Glutamatergic neuron (in vitro differentiated cells): Measurements from ENCODE around the gene FRMD7. TPM values are rescaled to one million over a fixed set of nuclear protein-coding genes. Genes with fewer than 3 reads are reported as not detected.
"Not testable (repeated sequence)": the region's sequence is repeated elsewhere in the genome, so short reads cannot be mapped to it uniquely, and the experiment has no call there.

Experiments used
- DNase-seq: peaks from one replicate; pipeline ENCODE4 v3.0.0; 2022
- H3K27ac Mint-ChIP-seq: one replicate; pipeline ENCODE4 v1.8.0; 2020; ENCODE audit warnings: mild to moderate bottlenecking, mixed read lengths, inconsistent platforms; ENCODE audit not compliant: unreplicated experiment
- H3K27me3 Mint-ChIP-seq: one replicate; pipeline ENCODE4 v1.8.0; 2020; ENCODE audit warnings: mild to moderate bottlenecking, moderate library complexity, mixed read lengths, inconsistent platforms; ENCODE audit not compliant: unreplicated experiment
- H3K36me3 Mint-ChIP-seq: one replicate; pipeline ENCODE4 v1.8.0; 2020; ENCODE audit warnings: mild to moderate bottlenecking, mixed read lengths, inconsistent platforms; ENCODE audit not compliant: unreplicated experiment
- H3K4me1 Mint-ChIP-seq: one replicate; pipeline ENCODE4 v1.8.0; 2020; ENCODE audit warnings: mild to moderate bottlenecking, low read depth, mixed read lengths, inconsistent platforms; ENCODE audit not compliant: unreplicated experiment
- H3K4me3 Mint-ChIP-seq: one replicate; pipeline ENCODE4 v1.8.0; 2020; ENCODE audit warnings: mild to moderate bottlenecking, mixed read lengths, inconsistent platforms; ENCODE audit not compliant: unreplicated experiment
- H3K9me3 Mint-ChIP-seq: one replicate; pipeline ENCODE4 v1.8.0; 2020; ENCODE audit warnings: mild to moderate bottlenecking, moderate library complexity, mixed read lengths, inconsistent platforms; ENCODE audit not compliant: unreplicated experiment
- total RNA-seq: library from RNA; stranded (reverse); fragmentation: NEBNext Ultra II Directional; extraction: Animal tissue kit (Norgen Biotek cat#: 25700); gene quantifications from one replicate; pipeline ENCODE4 v1.2.1, GENCODE V29; 2021; ENCODE audit not compliant: unreplicated experiment
- TF ChIP-seq, protein P1 (sequence below): fragments of 200-600 bp; sonication (generic); IDR thresholded peaks from one replicate; pipeline ENCODE4 v1.5.0; 2021; ENCODE audit not compliant: partially characterized antibody, unreplicated experiment

The FRMD7 gene
- total RNA-seq, 1 donor from 2014 or later: not detected

DNA sequence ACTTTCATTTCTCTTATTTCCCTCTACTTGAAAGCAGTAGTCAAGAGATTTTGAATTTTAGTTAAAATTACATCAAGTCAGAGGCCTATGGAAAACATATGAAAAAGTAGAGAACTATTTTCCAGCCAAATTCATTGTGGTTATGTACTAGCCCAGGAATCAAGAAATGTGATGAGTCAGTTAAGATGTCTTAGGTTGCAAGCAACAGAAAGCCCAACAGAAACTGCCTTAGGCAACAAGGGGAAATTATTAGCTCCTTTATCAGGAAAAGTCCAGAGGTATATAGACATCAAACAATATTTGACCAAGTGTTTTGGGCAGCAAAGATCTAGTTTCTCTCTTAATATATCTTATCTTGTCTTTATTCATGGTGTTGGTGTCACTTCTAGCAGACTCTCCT, 37.8 kb upstream of the FRMD7 start:
- peaks cover 2% of the 10 kb centered on the region for H3K9me3 Mint-ChIP-seq
- peaks cover 3% of the 10 kb centered on the region for H3K27me3 Mint-ChIP-seq
- no peak overlapping the region for H3K27ac Mint-ChIP-seq
- no peak for DNase-seq
- no peaks in the 10 kb centered on the region for H3K36me3 Mint-ChIP-seq
- H3K4me3 Mint-ChIP-seq: no peak overlapping the region
- no peaks in the 10 kb centered on the region for H3K4me1 Mint-ChIP-seq
- TF ChIP-seq, protein P1, sequence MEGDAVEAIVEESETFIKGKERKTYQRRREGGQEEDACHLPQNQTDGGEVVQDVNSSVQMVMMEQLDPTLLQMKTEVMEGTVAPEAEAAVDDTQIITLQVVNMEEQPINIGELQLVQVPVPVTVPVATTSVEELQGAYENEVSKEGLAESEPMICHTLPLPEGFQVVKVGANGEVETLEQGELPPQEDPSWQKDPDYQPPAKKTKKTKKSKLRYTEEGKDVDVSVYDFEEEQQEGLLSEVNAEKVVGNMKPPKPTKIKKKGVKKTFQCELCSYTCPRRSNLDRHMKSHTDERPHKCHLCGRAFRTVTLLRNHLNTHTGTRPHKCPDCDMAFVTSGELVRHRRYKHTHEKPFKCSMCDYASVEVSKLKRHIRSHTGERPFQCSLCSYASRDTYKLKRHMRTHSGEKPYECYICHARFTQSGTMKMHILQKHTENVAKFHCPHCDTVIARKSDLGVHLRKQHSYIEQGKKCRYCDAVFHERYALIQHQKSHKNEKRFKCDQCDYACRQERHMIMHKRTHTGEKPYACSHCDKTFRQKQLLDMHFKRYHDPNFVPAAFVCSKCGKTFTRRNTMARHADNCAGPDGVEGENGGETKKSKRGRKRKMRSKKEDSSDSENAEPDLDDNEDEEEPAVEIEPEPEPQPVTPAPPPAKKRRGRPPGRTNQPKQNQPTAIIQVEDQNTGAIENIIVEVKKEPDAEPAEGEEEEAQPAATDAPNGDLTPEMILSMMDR: no peak

DNA sequence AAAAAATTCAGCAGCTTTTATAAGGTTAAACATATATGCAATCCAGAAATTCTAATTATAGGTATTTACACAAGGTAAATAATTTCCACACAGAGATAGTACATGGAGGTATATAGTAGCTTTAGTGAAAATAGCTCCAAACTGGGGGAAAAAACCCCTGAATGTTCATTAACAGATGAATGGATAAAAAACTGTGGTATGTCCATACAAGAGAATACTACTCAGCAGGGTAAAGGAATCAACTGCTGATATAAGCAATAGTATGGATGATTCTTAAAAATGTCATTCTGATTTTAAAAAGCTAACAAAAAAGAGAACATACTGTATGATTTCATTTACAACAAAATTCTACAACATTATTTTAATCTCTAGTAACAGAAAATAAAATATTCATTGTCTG, 37.2 kb upstream of the FRMD7 start:
- peaks cover 2% of the 10 kb centered on the region for H3K9me3 Mint-ChIP-seq
- TF ChIP-seq, protein P1: no peak
- DNase-seq: no peak
- H3K36me3 Mint-ChIP-seq: no peaks in the 10 kb centered on the region
- H3K4me1 Mint-ChIP-seq: no peaks in the 10 kb centered on the region
- H3K27ac Mint-ChIP-seq: no peak overlapping the region
- H3K4me3 Mint-ChIP-seq: no peak overlapping the region
- peaks cover 3% of the 10 kb centered on the region for H3K27me3 Mint-ChIP-seq

DNA sequence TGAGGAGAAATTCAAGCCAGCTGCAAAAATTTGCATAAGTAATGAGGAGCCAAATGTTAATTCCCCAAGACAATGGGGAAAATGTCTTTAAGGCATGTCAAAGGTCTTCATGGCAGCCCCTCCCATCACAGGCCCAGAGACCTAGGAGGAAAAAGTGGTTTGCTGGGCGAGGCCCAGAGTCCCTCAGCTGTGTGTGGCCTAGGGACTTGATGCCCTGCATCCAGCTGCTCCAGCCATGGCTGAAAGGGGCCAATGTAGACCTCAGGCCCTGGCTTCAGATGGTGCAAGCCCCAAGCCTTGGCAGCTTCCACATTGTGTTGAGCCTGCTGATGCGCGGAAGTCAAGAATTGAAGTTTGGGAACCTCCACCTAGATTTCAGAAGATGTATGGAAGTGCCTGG, 35.3 kb upstream of the FRMD7 start:
- H3K9me3 Mint-ChIP-seq, H3K27ac Mint-ChIP-seq, H3K27me3 Mint-ChIP-seq, H3K36me3 Mint-ChIP-seq, H3K4me3 Mint-ChIP-seq, DNase-seq, H3K4me1 Mint-ChIP-seq: not testable (repeated sequence)

- Mint-ChIP-seq H3K9me3 (no peaks in the 10 kb centered on the region), H3K27me3 (no peaks in the 10 kb centered on the region), H3K4me1 (no peaks in the 10 kb centered on the region), H3K36me3 (no peaks in the 10 kb centered on the region), H3K4me3 (no peak overlapping the region), H3K27ac (no peak overlapping the region)
- no peak for DNase-seq
- TF ChIP-seq, protein P1: no peak
Measured at GRCh38 chrX:132153166-132153565, 25.3 kb upstream of the FRMD7 start.

- no peak for DNase-seq
- no peaks in the 10 kb centered on the region for H3K27me3 Mint-ChIP-seq
- H3K4me3 Mint-ChIP-seq: no peak overlapping the region
- H3K9me3 Mint-ChIP-seq: no peaks in the 10 kb centered on the region
- H3K36me3 Mint-ChIP-seq: no peaks in the 10 kb centered on the region
- H3K27ac Mint-ChIP-seq: no peak overlapping the region
- TF ChIP-seq, protein P1: no peak
- no peaks in the 10 kb centered on the region for H3K4me1 Mint-ChIP-seq
Measured at GRCh38 chrX:132146456-132146855, 18.6 kb upstream of the FRMD7 start.

DNA sequence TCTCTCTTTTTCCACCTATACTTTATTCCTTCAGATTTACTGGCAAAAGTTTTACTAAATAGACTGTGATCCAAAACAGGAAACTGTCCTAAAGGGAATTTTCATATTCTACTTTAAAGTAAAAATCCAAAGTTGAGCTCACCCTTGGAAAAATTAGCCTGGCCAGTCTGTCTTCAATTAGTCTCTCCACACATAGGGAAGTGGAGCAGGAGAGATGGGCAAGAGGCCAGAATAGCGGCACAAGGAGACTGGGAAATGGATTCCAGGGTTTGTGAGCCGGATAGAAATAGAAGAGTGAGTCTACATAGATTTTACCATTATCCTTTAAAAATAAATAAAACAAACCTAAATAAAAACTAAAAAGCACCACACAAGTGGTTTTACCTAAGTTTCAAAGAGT, 16.2 kb upstream of the FRMD7 start:
- DNase-seq: no peak
- no peaks in the 10 kb centered on the region for H3K4me1 Mint-ChIP-seq
- no peak overlapping the region for H3K27ac Mint-ChIP-seq
- H3K36me3 Mint-ChIP-seq: no peaks in the 10 kb centered on the region
- H3K9me3 Mint-ChIP-seq: no peaks in the 10 kb centered on the region
- H3K27me3 Mint-ChIP-seq: no peaks in the 10 kb centered on the region
- TF ChIP-seq, protein P1: no peak
- H3K4me3 Mint-ChIP-seq: no peak overlapping the region
